IMR-90 (cell line): ENCODE data around the gene SFXN3. TPM values are rescaled to one million over a fixed set of nuclear protein-coding genes. Genes with fewer than 3 reads are reported as not detected.

Source experiments
- FOS ChIP-seq: fragments of 150-350 bp; IDR thresholded peaks from 2 replicates; pipeline ENCODE4 v1.6.1; 2016; ENCODE audit warnings: low read depth, low read length
- RFX5 ChIP-seq: IDR thresholded peaks from 2 replicates; pipeline ENCODE4 v1.8.0; 2012; ENCODE audit warnings: low read depth, mild to moderate bottlenecking, low read length, moderate library complexity
- SMC3 ChIP-seq: fragments of 150-350 bp; IDR thresholded peaks from 2 replicates; pipeline ENCODE4 v1.6.1; 2016; ENCODE audit warnings: low read depth, mild to moderate bottlenecking, antibody characterized with exemption, low read length, moderate library complexity
- polyA plus RNA-seq, 3 experiments: library from polyadenylated mRNA; depleted of rRNA; stranded (reverse); fragments of >200 nt; gene quantifications; 2 replicates each; pipeline ENCODE4 v1.2.3, GENCODE V29; 2012; ENCODE audit warnings: low replicate concordance in 1 of 3
- total RNA-seq: library from RNA; depleted of rRNA; stranded (reverse); fragments of >200 nt; gene quantifications from 2 replicates; pipeline ENCODE4 v1.2.3, GENCODE V29; 2012

Gene SFXN3
- total and polyA plus RNA-seq, 2 of the 4 experiments (the other 2 are of a cell fraction) = 64.7 to 77.2 TPM

GRCh38 chr10:101060036-101060950 is 29.3 kb downstream of the SFXN3 start (continued):
- no peak for TF ChIP-seq RFX5
- peak; percentile 84 for TF ChIP-seq SMC3
- TF ChIP-seq FOS = no peak
